ENCODE data around the gene SPTBN4.
"Not testable (repeated sequence)": the region's sequence is repeated elsewhere in the genome, so short reads cannot be mapped to it uniquely, and the experiment has no call there.

The SPTBN4 gene

GRCh38 chr19:40492274-40492673 lies 25.5 kb downstream of the SPTBN4 start:
- Histone ChIP-seq H3K9me3 (ENCODE audit: control extremely low read depth in 1 of 5, control insufficient read depth in 4 of 5, insufficient read depth in 2 of 5, low read depth in 1 of 5, low read length in 4 of 5) (peaks cover 0 to 20% (median 3%) of the 10 kb centered on the region in 5 experiments), H3K4me3 (ENCODE audit: control insufficient read depth in 1 of 7, extremely low read depth in 1 of 7, insufficient read depth in 4 of 7, low read depth in 2 of 7, low read length in 6 of 7) (no peak overlapping the region), H3K36me3 (ENCODE audit: control insufficient read depth in 4 of 4, insufficient read depth in 4 of 4, low read length in 3 of 4) (no peaks in the 10 kb centered on the region), H3K4me1 (ENCODE audit: control extremely low read depth in 1 of 4, control insufficient read depth in 4 of 4, insufficient read depth in 4 of 4, low read length in 3 of 4) (peaks cover 0 to 2% (median 0%) of the 10 kb centered on the region in 4 experiments), H3K27ac (ENCODE audit: insufficient read depth in 1 of 2, low read depth in 1 of 2, low read length in 2 of 2, poor library complexity in 1 of 2, severe bottlenecking in 2 of 2) (no peak overlapping the region), H3K27me3 (replicated peaks in 2 of 5; ENCODE audit: control insufficient read depth in 4 of 5, insufficient read depth in 5 of 5, low read length in 4 of 5) (peaks cover 0 to 47% (median 8%) of the 10 kb centered on the region in 5 experiments)
- ChIA-PET CTCF (interaction anchor here (0.6 kb wide), 1 partner anchor 263 kb away, joined by 3 read pairs; no protein-coding TSS in a partner anchor), POLR2A (interaction anchor here (0.6 kb wide), 1 partner anchor 23 kb away, joined by 3 read pairs; no protein-coding TSS in a partner anchor)
- no peak for DNase-seq
- 94% methylated on average over 3 of the region's 3 CpGs for WGBS (ENCODE audit: insufficient coverage)

GRCh38 chr19:40493778-40494177 lies 27.0 kb downstream of the SPTBN4 start:
- Histone ChIP-seq H3K36me3 (ENCODE audit: control insufficient read depth in 4 of 4, insufficient read depth in 4 of 4, low read length in 3 of 4) (no peaks in the 10 kb centered on the region), H3K27ac (ENCODE audit: insufficient read depth in 1 of 2, low read depth in 1 of 2, low read length in 2 of 2, poor library complexity in 1 of 2, severe bottlenecking in 2 of 2) (no peak overlapping the region), H3K4me1 (ENCODE audit: control extremely low read depth in 1 of 4, control insufficient read depth in 4 of 4, insufficient read depth in 4 of 4, low read length in 3 of 4) (no peaks in the 10 kb centered on the region), H3K9me3 (ENCODE audit: control extremely low read depth in 1 of 5, control insufficient read depth in 4 of 5, insufficient read depth in 2 of 5, low read depth in 1 of 5, low read length in 4 of 5) (peaks cover 0 to 20% (median 3%) of the 10 kb centered on the region in 5 experiments), H3K27me3 (replicated peaks in 2 of 5; ENCODE audit: control insufficient read depth in 4 of 5, insufficient read depth in 5 of 5, low read length in 4 of 5) (peaks cover 0 to 32% (median 3%) of the 10 kb centered on the region in 5 experiments), H3K4me3 (ENCODE audit: control insufficient read depth in 1 of 7, extremely low read depth in 1 of 7, insufficient read depth in 4 of 7, low read depth in 2 of 7, low read length in 6 of 7) (no peak overlapping the region)
- 100% methylated on average over 1 of the region's 4 CpGs for WGBS (ENCODE audit: insufficient coverage)
- POLR2A ChIA-PET = interaction anchor here (0.7 kb wide), 1 partner anchor 29 kb away, joined by 3 read pairs; no protein-coding TSS in a partner anchor
- CTCF ChIA-PET = interaction anchor here (1.5 kb wide), 1 partner anchor 9 kb away, joined by 4 read pairs; no protein-coding TSS in a partner anchor
- DNase-seq = no peak

GRCh38 chr19:40494191-40494838 lies 27.5 kb downstream of the SPTBN4 start:
- Histone ChIP-seq H3K4me3 (ENCODE audit: control insufficient read depth in 1 of 7, extremely low read depth in 1 of 7, insufficient read depth in 4 of 7, low read depth in 2 of 7, low read length in 6 of 7) (no peak overlapping the region), H3K27me3 (replicated peaks in 2 of 5; ENCODE audit: control insufficient read depth in 4 of 5, insufficient read depth in 5 of 5, low read length in 4 of 5) (peaks cover 0 to 27% (median 2%) of the 10 kb centered on the region in 5 experiments), H3K9me3 (ENCODE audit: control extremely low read depth in 1 of 5, control insufficient read depth in 4 of 5, insufficient read depth in 2 of 5, low read depth in 1 of 5, low read length in 4 of 5) (peaks cover 0 to 20% (median 3%) of the 10 kb centered on the region in 5 experiments), H3K27ac (ENCODE audit: insufficient read depth in 1 of 2, low read depth in 1 of 2, low read length in 2 of 2, poor library complexity in 1 of 2, severe bottlenecking in 2 of 2) (no peak overlapping the region), H3K36me3 (ENCODE audit: control insufficient read depth in 4 of 4, insufficient read depth in 4 of 4, low read length in 3 of 4) (no peaks in the 10 kb centered on the region), H3K4me1 (ENCODE audit: control extremely low read depth in 1 of 4, control insufficient read depth in 4 of 4, insufficient read depth in 4 of 4, low read length in 3 of 4) (no peaks in the 10 kb centered on the region)
- 71% methylated on average over 1 of the region's 1 CpG for WGBS (ENCODE audit: insufficient coverage)
- CTCF ChIA-PET = interaction anchor here (1.5 kb wide), 1 partner anchor 8 kb away, joined by 4 read pairs; no protein-coding TSS in a partner anchor
- POLR2A ChIA-PET = no interaction called here
- DNase-seq = no peak

- peaks cover 0 to 10% (median 3%) of the 10 kb centered on the region in 5 experiments for H3K9me3 ChIP-seq (ENCODE audit: control extremely low read depth in 1 of 5, control insufficient read depth in 4 of 5, insufficient read depth in 2 of 5, low read depth in 1 of 5, low read length in 4 of 5)
- H3K27ac ChIP-seq (ENCODE audit: insufficient read depth in 1 of 2, low read depth in 1 of 2, low read length in 2 of 2, poor library complexity in 1 of 2, severe bottlenecking in 2 of 2) = no peak overlapping the region
- no peak overlapping the region for H3K4me3 ChIP-seq (ENCODE audit: control insufficient read depth in 1 of 7, extremely low read depth in 1 of 7, insufficient read depth in 4 of 7, low read depth in 2 of 7, low read length in 6 of 7)
- no peaks in the 10 kb centered on the region for H3K4me1 ChIP-seq (ENCODE audit: control extremely low read depth in 1 of 4, control insufficient read depth in 4 of 4, insufficient read depth in 4 of 4, low read length in 3 of 4)
- CTCF ChIA-PET = no interaction called here
- H3K27me3 ChIP-seq (replicated peaks in 2 of 5; ENCODE audit: control insufficient read depth in 4 of 5, insufficient read depth in 5 of 5, low read length in 4 of 5) = peaks cover 0 to 17% (median 4%) of the 10 kb centered on the region in 5 experiments
- no peak for DNase-seq
- POLR2A ChIA-PET = no interaction called here
- 100% methylated on average over 7 of the region's 12 CpGs for WGBS (ENCODE audit: insufficient coverage)
- H3K36me3 ChIP-seq (ENCODE audit: control insufficient read depth in 4 of 4, insufficient read depth in 4 of 4, low read length in 3 of 4) = no peaks in the 10 kb centered on the region
These were observed 30.4 kb downstream of the SPTBN4 start for GRCh38 chr19:40497214-40497613.

- H3K27me3 ChIP-seq (replicated peaks in 2 of 5; ENCODE audit: control insufficient read depth in 4 of 5, insufficient read depth in 5 of 5, low read length in 4 of 5) = peaks cover 0 to 5% (median 4%) of the 10 kb centered on the region in 5 experiments
- DNase-seq = no peak
- ChIA-PET CTCF (interaction anchor here (0.9 to 1.7 kb wide), 4 partner anchors 11 to 22 kb away, joined by 3 to 5 read pairs (median 4); no protein-coding TSS in a partner anchor), POLR2A (no interaction called here)
- H3K27ac ChIP-seq (ENCODE audit: insufficient read depth in 1 of 2, low read depth in 1 of 2, low read length in 2 of 2, poor library complexity in 1 of 2, severe bottlenecking in 2 of 2) = no peak overlapping the region
- WGBS (ENCODE audit: insufficient coverage) = 92% methylated on average over 5 of the region's 5 CpGs
- H3K4me1 ChIP-seq (ENCODE audit: control extremely low read depth in 1 of 4, control insufficient read depth in 4 of 4, insufficient read depth in 4 of 4, low read length in 3 of 4) = no peaks in the 10 kb centered on the region
- no peaks in the 10 kb centered on the region for H3K36me3 ChIP-seq (ENCODE audit: control insufficient read depth in 4 of 4, insufficient read depth in 4 of 4, low read length in 3 of 4)
- no peak overlapping the region for H3K4me3 ChIP-seq (ENCODE audit: control insufficient read depth in 1 of 7, extremely low read depth in 1 of 7, insufficient read depth in 4 of 7, low read depth in 2 of 7, low read length in 6 of 7)
- no peaks in the 10 kb centered on the region for H3K9me3 ChIP-seq (ENCODE audit: control extremely low read depth in 1 of 5, control insufficient read depth in 4 of 5, insufficient read depth in 2 of 5, low read depth in 1 of 5, low read length in 4 of 5)
These were observed 32.5 kb downstream of the SPTBN4 start for GRCh38 chr19:40499320-40499719.

GRCh38 chr19:40500678-40501530 lies 34.1 kb downstream of the SPTBN4 start:
- H3K27me3 ChIP-seq (replicated peaks in 2 of 5; ENCODE audit: control insufficient read depth in 4 of 5, insufficient read depth in 5 of 5, low read length in 4 of 5); POLR2A ChIA-PET; H3K36me3 ChIP-seq (ENCODE audit: control insufficient read depth in 4 of 4, insufficient read depth in 4 of 4, low read length in 3 of 4); H3K4me3 ChIP-seq (ENCODE audit: control insufficient read depth in 1 of 7, extremely low read depth in 1 of 7, insufficient read depth in 4 of 7, low read depth in 2 of 7, low read length in 6 of 7); H3K9me3 ChIP-seq (ENCODE audit: control extremely low read depth in 1 of 5, control insufficient read depth in 4 of 5, insufficient read depth in 2 of 5, low read depth in 1 of 5, low read length in 4 of 5); DNase-seq; H3K4me1 ChIP-seq (ENCODE audit: control extremely low read depth in 1 of 4, control insufficient read depth in 4 of 4, insufficient read depth in 4 of 4, low read length in 3 of 4); H3K27ac ChIP-seq (ENCODE audit: insufficient read depth in 1 of 2, low read depth in 1 of 2, low read length in 2 of 2, poor library complexity in 1 of 2, severe bottlenecking in 2 of 2): not testable (repeated sequence)
- 95% methylated on average over 7 of the region's 8 CpGs for WGBS (ENCODE audit: insufficient coverage)
- CTCF ChIA-PET = interaction anchor here (1.3 to 1.7 kb wide), 3 partner anchors 9 to 21 kb away, joined by 3 to 5 read pairs (median 5); no protein-coding TSS in a partner anchor

Measured in common myeloid progenitor, CD34-positive (primary cell).